ENCODE data around the gene FLRT3. TPM values are rescaled to one million over a fixed set of nuclear protein-coding genes. Genes with fewer than 3 reads are reported as not detected.

Gene FLRT3
- total RNA-seq, 1 donor from 2014 or later, result not detected

- Mint-ChIP-seq H3K4me3 (no peak overlapping the region), H3K27ac (no peak overlapping the region), H3K36me3 (ENCODE audit: low read depth) (no peaks in the 10 kb centered on the region), H3K27me3 (ENCODE audit: insufficient read depth) (no peaks in the 10 kb centered on the region), H3K4me1 (ENCODE audit: low read depth) (no peaks in the 10 kb centered on the region), H3K9me3 (peaks cover 3% of the 10 kb centered on the region)
- DNase-seq (ENCODE audit: low spot score), result no peak
- intact Hi-C loops (cut with micrococcal nuclease), result no loop called here
Measured at GRCh38 chr20:14343491-14344065, 6.2 kb upstream of the FLRT3 start.

- no peak for DNase-seq (ENCODE audit: low spot score)
- Mint-ChIP-seq H3K4me3 (no peak overlapping the region), H3K36me3 (ENCODE audit: low read depth) (no peaks in the 10 kb centered on the region), H3K9me3 (peaks cover 3% of the 10 kb centered on the region), H3K27ac (no peak overlapping the region), H3K27me3 (ENCODE audit: insufficient read depth) (no peaks in the 10 kb centered on the region), H3K4me1 (ENCODE audit: low read depth) (no peaks in the 10 kb centered on the region)
- intact Hi-C loops (cut with micrococcal nuclease), result no loop called here
Measured at GRCh38 chr20:14342918-14343317, 5.5 kb upstream of the FLRT3 start.

- intact Hi-C loops (cut with micrococcal nuclease), result no loop called here
- Mint-ChIP-seq H3K36me3 (ENCODE audit: low read depth) (no peaks in the 10 kb centered on the region), H3K4me3 (no peak overlapping the region)
Measured at GRCh38 chr20:14341801-14342200, 4.4 kb upstream of the FLRT3 start.

GRCh38 chr20:14336686-14337085, 726 bp downstream of the FLRT3 start:
- intact Hi-C loops (cut with micrococcal nuclease), result no loop called here
- H3K4me3 Mint-ChIP-seq, result no peak overlapping the region

More at GRCh38 chr20:14341801-14342200, 4.4 kb upstream of the FLRT3 start:
- DNase-seq (ENCODE audit: low spot score), result no peak
- no peak overlapping the region for H3K27ac Mint-ChIP-seq
- H3K27me3 Mint-ChIP-seq (ENCODE audit: insufficient read depth), result no peaks in the 10 kb centered on the region
- no peaks in the 10 kb centered on the region for H3K4me1 Mint-ChIP-seq (ENCODE audit: low read depth)
- peaks cover 2% of the 10 kb centered on the region for H3K9me3 Mint-ChIP-seq

GRCh38 chr20:14335052-14335451, 2.4 kb downstream of the FLRT3 start:
- intact Hi-C loops (cut with micrococcal nuclease), result no loop called here
- no peak for DNase-seq (ENCODE audit: low spot score)
- H3K4me1 Mint-ChIP-seq (ENCODE audit: low read depth), result no peaks in the 10 kb centered on the region
- no peaks in the 10 kb centered on the region for H3K9me3 Mint-ChIP-seq
- no peaks in the 10 kb centered on the region for H3K36me3 Mint-ChIP-seq (ENCODE audit: low read depth)
- H3K4me3 Mint-ChIP-seq, result no peak overlapping the region
- no peak overlapping the region for H3K27ac Mint-ChIP-seq
- H3K27me3 Mint-ChIP-seq (ENCODE audit: insufficient read depth), result no peaks in the 10 kb centered on the region

More at GRCh38 chr20:14336686-14337085, 726 bp downstream of the FLRT3 start:
- Mint-ChIP-seq H3K27me3 (ENCODE audit: insufficient read depth) (no peaks in the 10 kb centered on the region), H3K4me1 (ENCODE audit: low read depth) (no peaks in the 10 kb centered on the region), H3K36me3 (ENCODE audit: low read depth) (no peaks in the 10 kb centered on the region), H3K27ac (no peak overlapping the region), H3K9me3 (no peaks in the 10 kb centered on the region)
- DNase-seq (ENCODE audit: low spot score), result no peak

GRCh38 chr20:14334306-14334930, 3.0 kb downstream of the FLRT3 start:
- H3K27ac Mint-ChIP-seq, result no peak overlapping the region
- H3K4me1 Mint-ChIP-seq (ENCODE audit: low read depth), result no peaks in the 10 kb centered on the region
- intact Hi-C loops (cut with micrococcal nuclease), result no loop called here
- no peak overlapping the region for H3K4me3 Mint-ChIP-seq
- H3K9me3 Mint-ChIP-seq, result no peaks in the 10 kb centered on the region
- no peaks in the 10 kb centered on the region for H3K27me3 Mint-ChIP-seq (ENCODE audit: insufficient read depth)
- no peaks in the 10 kb centered on the region for H3K36me3 Mint-ChIP-seq (ENCODE audit: low read depth)
- DNase-seq (ENCODE audit: low spot score), result no peak

GRCh38 chr20:14333721-14334120, 3.7 kb downstream of the FLRT3 start:
- Mint-ChIP-seq H3K36me3 (ENCODE audit: low read depth) (no peaks in the 10 kb centered on the region), H3K9me3 (no peaks in the 10 kb centered on the region), H3K27ac (no peak overlapping the region), H3K27me3 (ENCODE audit: insufficient read depth) (no peaks in the 10 kb centered on the region), H3K4me1 (ENCODE audit: low read depth) (no peaks in the 10 kb centered on the region), H3K4me3 (no peak overlapping the region)
- intact Hi-C loops (cut with micrococcal nuclease), result no loop called here
- DNase-seq (ENCODE audit: low spot score), result no peak

- no peaks in the 10 kb centered on the region for H3K4me1 Mint-ChIP-seq (ENCODE audit: low read depth)
- DNase-seq (ENCODE audit: low spot score), result no peak
- H3K36me3 Mint-ChIP-seq (ENCODE audit: low read depth), result no peaks in the 10 kb centered on the region
- intact Hi-C loops (cut with micrococcal nuclease), result no loop called here
- H3K27me3 Mint-ChIP-seq (ENCODE audit: insufficient read depth), result no peaks in the 10 kb centered on the region
- H3K9me3 Mint-ChIP-seq, result no peaks in the 10 kb centered on the region
- H3K4me3 Mint-ChIP-seq, result no peak overlapping the region
- H3K27ac Mint-ChIP-seq, result no peak overlapping the region
Measured at GRCh38 chr20:14332866-14333265, 4.5 kb downstream of the FLRT3 start.

- Mint-ChIP-seq H3K4me3 (no peak overlapping the region), H3K9me3 (no peaks in the 10 kb centered on the region), H3K36me3 (ENCODE audit: low read depth) (no peaks in the 10 kb centered on the region), H3K27ac (no peak overlapping the region), H3K4me1 (ENCODE audit: low read depth) (no peaks in the 10 kb centered on the region), H3K27me3 (ENCODE audit: insufficient read depth) (no peaks in the 10 kb centered on the region)
- intact Hi-C loops (cut with micrococcal nuclease), result no loop called here
- no peak for DNase-seq (ENCODE audit: low spot score)
Measured at GRCh38 chr20:14331646-14332045, 5.8 kb downstream of the FLRT3 start.

- Mint-ChIP-seq H3K4me3 (no peak overlapping the region), H3K4me1 (ENCODE audit: low read depth) (no peaks in the 10 kb centered on the region), H3K9me3 (peaks cover 13% of the 10 kb centered on the region), H3K27ac (no peak overlapping the region), H3K27me3 (ENCODE audit: insufficient read depth) (no peaks in the 10 kb centered on the region), H3K36me3 (ENCODE audit: low read depth) (no peaks in the 10 kb centered on the region)
- intact Hi-C loops (cut with micrococcal nuclease), result no loop called here
- DNase-seq (ENCODE audit: low spot score), result no peak
Measured at GRCh38 chr20:14319704-14320103, 17.7 kb downstream of the FLRT3 start.

- H3K9me3 Mint-ChIP-seq, result peaks cover 10% of the 10 kb centered on the region
- H3K4me3 Mint-ChIP-seq, result no peak overlapping the region
- no peak overlapping the region for H3K27ac Mint-ChIP-seq
- H3K27me3 Mint-ChIP-seq (ENCODE audit: insufficient read depth), result no peaks in the 10 kb centered on the region
- intact Hi-C loops (cut with micrococcal nuclease), result no loop called here
- no peaks in the 10 kb centered on the region for H3K36me3 Mint-ChIP-seq (ENCODE audit: low read depth)
- no peak for DNase-seq (ENCODE audit: low spot score)
- no peaks in the 10 kb centered on the region for H3K4me1 Mint-ChIP-seq (ENCODE audit: low read depth)
Measured at GRCh38 chr20:14313341-14314020, 23.9 kb downstream of the FLRT3 start.

GRCh38 chr20:14312001-14312400, 25.4 kb downstream of the FLRT3 start:
- H3K27ac Mint-ChIP-seq, result no peak overlapping the region
- no peaks in the 10 kb centered on the region for H3K27me3 Mint-ChIP-seq (ENCODE audit: insufficient read depth)
- no peak for DNase-seq (ENCODE audit: low spot score)
- H3K4me3 Mint-ChIP-seq, result no peak overlapping the region
- H3K4me1 Mint-ChIP-seq (ENCODE audit: low read depth), result no peaks in the 10 kb centered on the region
- H3K36me3 Mint-ChIP-seq (ENCODE audit: low read depth), result no peaks in the 10 kb centered on the region
- intact Hi-C loops (cut with micrococcal nuclease), result no loop called here
- H3K9me3 Mint-ChIP-seq, result peaks cover 10% of the 10 kb centered on the region

- intact Hi-C loops (cut with micrococcal nuclease), result no loop called here
Measured at GRCh38 chr20:14310977-14311627, 26.3 kb downstream of the FLRT3 start.

More at GRCh38 chr20:14310977-14311627, 26.3 kb downstream of the FLRT3 start:
- Mint-ChIP-seq H3K4me3 (no peak overlapping the region), H3K27me3 (ENCODE audit: insufficient read depth) (no peaks in the 10 kb centered on the region), H3K36me3 (ENCODE audit: low read depth) (no peaks in the 10 kb centered on the region), H3K27ac (no peak overlapping the region), H3K9me3 (peaks cover 8% of the 10 kb centered on the region), H3K4me1 (ENCODE audit: low read depth) (no peaks in the 10 kb centered on the region)
- DNase-seq (ENCODE audit: low spot score), result no peak

Measured in activated T-helper 1 cell treated with anti-CD3 and anti-CD28 coated beads, Interleukin-12 subunit alpha, Interleukin-12 subunit beta, Interleukin-2, Interleukin-4 antibody, amounts not matched to agents 30 ng/mL and 10 ng/mL and 1 ng/mL, durations not matched to agents 14 hours and 24 hours and 36 hours (primary cell).